ENCODE data around the gene ZFHX2.

GRCh38 chr14:23572524-23572828 lies 20.9 kb upstream of the ZFHX2 start:
- TF ChIP-seq CTCF (conservative IDR thresholded peaks at IDR 0.05; ENCODE audit: low read depth, low read length): no peak
- no peak for TF ChIP-seq ELK1 (IDR thresholded peaks at IDR 0.05; ENCODE audit: borderline replicate concordance, low read depth, low read length)
- no peak for TF ChIP-seq CHD1 (IDR thresholded peaks at IDR 0.05; ENCODE audit: low read depth, low read length)
- TF ChIP-seq RFX5 (IDR thresholded peaks at IDR 0.05; ENCODE audit: low read depth, low read length): no peak
